D341Med (cell line): ENCODE measurements around the gene NSUN7.
"Not testable (repeated sequence)": the region's sequence is repeated elsewhere in the genome, so short reads cannot be mapped to it uniquely, and the experiment has no call there.

ENCODE experiments used
- DNase-seq: peaks from one replicate; pipeline ENCODE4 v3.0.0; 2012; ENCODE audit warnings: low spot score

Gene NSUN7

GRCh38 chr4:40749717-40750460 lies at the start of gene NSUN7:
NSUN7 (plus strand) TSS chr4:40749955; CDS start chr4:40750694, 739 bp downstream.
- DNase-seq, result peak; percentile 87

DNA sequence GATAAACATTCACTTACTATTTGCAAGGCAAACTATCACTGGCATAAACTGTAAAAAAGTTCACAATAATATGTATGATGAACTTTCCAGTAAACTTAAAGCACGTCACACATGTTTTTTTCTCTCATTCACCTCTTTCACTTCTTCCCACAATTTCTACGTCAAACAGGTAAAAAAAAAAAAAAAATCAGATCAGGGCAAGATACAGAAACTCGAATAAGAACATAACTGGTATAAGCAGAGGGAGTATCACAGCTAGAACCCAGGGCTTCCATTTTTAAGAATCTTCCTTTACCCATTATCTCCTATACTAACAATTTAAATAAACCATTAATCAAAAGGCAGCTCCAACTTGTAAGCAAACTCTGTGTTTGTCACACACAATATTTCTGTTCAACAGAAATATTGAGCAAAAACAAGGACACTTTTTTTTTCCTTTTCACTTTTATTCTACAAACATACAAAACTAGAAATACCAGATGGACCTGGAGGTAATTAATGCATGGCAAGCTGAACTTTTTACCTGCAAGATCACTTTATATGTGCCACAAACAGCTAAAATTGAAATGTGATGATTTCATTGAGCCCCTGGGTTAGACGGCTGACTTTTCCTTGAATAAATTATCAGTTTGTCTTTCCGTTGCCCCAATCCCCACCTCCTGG lies 47.5 kb upstream of the NSUN7 start:
- no peak for DNase-seq

DNA sequence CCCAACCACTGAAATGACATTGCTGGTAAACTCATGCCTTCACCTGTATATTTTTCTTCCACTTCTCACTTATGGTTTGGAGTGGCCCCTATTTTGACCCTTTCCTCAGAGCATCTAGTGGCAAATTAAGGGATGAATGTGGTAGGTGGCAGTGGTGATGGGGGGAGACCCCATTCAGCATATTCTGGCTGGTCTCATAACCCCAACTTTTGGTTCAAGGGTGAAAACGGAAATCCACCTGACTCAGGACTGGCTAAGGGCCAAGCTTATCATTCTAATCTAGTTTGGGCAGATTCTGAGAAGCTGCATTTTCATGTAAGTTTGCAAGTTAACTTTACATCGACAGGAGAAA lies 47.0 kb upstream of the NSUN7 start:
- no peak for DNase-seq

DNA sequence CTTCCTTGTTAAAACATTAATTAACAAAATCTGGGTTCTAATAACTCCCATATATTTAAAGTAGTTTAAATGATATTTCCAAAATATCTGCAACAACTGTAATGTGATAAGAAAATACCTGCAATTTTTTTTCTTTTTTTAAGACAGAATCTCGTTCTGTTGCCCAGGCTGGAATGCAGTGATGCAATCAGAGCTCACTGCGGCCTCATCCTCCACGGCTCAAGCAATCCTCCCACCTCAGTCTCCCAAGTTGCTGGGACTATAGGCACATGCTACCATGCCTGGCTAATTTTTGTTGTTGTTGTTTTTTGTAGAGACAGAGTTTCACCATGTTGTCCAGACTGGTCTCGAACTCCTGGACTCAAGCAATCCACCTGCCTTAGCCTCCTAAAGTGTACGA lies 45.7 kb upstream of the NSUN7 start:
- DNase-seq, result no peak

- DNase-seq, result no peak
These were observed 39.1 kb upstream of the NSUN7 start for GRCh38 chr4:40710484-40711254.

DNA sequence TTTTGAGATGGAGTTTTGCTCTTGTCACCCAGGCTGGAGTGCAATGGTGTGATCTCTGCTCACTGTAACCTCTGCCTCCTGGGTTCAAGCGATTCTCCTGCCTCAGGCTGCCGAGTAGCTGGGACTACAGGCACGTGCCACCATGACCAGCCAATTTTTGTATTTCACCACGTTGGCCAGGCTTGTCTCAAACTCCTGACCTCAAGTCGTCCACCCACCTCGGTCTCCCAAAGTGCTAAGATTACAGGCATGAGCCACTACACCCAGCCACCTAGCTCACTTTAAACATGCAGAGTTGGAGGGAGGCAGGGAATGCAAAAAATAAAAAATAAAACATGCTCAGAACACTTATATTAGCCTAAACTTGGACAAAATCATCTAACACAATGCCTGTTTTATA lies 36.8 kb upstream of the NSUN7 start:
- DNase-seq, result not testable (repeated sequence)

DNA sequence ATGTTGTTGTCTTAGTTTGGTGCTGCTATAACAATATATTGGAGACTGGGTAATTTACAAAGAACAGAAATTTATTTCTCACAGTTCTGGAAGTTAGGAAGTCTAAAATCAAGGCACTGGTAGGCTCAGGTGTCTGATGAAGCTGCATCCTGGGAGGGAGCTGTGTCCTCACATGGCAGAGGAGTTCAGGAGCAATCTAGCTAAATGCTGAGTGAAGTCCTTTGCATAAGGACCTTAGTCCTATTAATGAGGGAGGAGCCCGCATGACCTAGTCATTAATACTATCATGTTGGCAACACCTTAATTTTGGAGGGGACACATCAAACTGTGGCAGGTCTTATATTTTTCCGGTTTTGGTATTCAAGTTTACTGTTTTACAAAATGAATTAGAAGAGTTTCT lies 36.0 kb upstream of the NSUN7 start:
- no peak for DNase-seq

DNA sequence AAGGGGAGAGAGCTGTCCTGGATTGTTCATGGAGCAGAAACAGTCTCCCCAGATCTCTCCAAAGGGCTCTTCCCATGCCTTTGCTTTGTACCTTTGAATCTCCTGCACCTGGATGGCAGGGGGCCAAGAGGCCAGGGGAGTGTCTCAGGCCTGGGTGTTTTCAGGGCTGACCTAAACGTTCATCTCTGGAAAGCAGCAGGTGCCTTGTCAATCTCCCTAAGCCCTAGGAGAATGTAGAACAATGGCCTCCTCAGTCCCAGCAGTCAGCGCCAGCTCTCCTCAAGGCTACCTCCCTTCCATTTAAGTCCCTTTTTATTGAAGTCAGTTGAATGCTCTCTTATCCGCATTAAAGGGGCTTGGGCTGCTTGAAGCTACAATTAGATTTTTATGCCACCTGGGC lies 31.2 kb upstream of the NSUN7 start:
- peak; percentile 40 for DNase-seq

- DNase-seq, result peak; percentile 70
These were observed 30.6 kb upstream of the NSUN7 start for GRCh38 chr4:40719008-40719623.

DNA sequence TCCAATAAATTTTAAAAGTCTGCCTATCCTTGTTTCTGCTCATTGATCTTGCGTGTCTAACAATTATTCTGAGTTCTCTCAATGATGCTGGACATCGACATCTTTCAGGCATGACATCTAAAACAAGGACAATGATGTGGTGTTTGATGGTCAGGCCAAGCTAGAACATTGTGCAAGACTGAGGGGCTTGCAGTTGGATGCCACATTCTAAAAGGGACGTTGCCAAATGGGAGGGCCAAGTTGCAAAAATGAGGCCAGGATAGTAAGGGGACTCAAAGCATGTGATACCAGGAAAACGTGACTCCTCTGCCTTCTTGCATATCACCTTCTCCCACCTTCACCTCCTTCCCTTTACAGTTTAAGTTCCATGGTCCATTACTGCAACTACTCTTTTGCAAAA lies 29.4 kb upstream of the NSUN7 start:
- no peak for DNase-seq

DNA sequence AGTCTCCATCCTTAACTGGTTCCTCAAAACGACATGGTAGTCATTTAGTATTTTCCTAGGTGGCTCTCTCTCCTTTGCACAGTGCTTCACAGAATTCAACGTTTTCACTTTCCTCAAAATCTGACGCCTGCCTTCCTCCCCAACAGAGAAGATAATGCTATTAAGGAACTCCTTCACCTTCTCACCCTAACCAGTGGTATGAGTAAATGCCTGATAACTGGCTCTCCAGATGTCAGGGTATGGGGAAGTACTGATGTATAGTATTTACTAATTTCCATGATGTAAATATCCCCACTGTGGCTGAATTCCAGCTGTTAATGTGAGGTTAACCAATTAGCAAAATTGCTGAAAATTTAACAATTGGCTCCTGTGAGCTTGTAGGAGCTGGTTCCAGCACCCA lies 28.8 kb upstream of the NSUN7 start:
- DNase-seq, result no peak

- DNase-seq, result no peak
These were observed 28.0 kb upstream of the NSUN7 start for GRCh38 chr4:40721730-40722171.

DNA sequence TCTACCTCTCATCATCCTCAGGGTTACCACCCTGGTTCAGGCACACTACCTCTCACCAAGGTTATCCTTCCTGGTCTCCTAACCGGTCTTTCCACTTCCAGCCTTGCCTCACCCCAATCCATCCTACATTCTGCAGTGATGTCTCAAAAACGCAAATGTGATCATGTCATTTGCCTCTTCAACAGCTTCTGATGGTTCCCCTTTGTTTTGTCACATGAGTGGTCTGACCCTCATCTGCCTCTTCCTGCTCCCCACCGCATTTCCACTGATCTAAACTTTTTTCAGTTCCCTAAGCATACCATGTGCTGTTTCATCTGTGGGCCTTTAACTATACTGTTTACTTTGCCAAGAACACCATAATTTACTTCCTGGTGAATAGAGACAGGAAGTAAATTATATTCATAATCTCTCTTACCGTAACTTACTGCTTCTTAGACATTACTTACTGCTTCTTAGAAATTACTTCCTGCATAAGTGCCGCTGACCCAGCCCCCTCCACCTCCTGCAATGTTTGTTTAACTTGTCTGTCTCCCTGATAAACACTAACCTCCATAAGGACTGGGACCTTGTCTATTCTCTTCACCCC lies 27.1 kb upstream of the NSUN7 start:
- DNase-seq, result no peak

DNA sequence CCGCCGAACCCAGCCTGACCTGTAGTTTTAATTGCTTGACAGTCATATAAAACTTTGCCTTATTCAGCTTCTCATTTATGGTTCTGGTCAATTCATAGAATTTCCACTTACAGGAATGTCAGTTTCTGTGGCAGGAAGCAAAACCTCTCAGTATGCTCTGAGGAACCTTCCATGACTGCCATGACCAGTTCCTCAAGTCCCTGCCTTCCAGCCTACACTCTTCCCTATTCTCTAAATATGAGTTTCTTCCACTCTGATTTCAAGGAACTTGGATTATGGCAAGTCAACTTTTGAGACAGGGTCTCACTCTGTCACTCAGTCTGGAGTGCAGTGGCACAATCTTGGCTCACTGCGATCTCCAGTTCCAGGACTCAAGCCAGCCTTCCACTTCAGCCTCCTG lies 26.0 kb upstream of the NSUN7 start:
- DNase-seq, result no peak

GRCh38 chr4:40728333-40728732 lies 21.4 kb upstream of the NSUN7 start:
- no peak for DNase-seq

DNA sequence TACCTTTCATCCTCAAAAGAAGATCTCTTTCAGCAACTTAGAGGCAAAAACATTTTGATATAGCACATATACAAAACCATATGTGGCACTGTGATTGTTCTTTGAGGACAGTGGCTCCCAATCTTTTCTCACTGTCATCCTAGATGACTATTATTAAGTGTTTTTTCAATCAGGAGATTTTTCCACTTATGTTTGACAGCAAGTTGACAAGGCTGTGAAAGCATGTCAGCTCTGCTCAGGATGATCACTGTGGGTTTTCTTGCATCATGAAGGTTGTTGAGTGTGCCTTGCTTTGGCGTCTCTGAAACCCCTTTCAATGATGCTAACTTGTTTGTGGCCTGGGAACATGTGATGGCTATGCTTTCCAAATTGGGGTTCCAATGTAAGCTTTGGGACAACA lies 20.2 kb upstream of the NSUN7 start:
- no peak for DNase-seq

DNA sequence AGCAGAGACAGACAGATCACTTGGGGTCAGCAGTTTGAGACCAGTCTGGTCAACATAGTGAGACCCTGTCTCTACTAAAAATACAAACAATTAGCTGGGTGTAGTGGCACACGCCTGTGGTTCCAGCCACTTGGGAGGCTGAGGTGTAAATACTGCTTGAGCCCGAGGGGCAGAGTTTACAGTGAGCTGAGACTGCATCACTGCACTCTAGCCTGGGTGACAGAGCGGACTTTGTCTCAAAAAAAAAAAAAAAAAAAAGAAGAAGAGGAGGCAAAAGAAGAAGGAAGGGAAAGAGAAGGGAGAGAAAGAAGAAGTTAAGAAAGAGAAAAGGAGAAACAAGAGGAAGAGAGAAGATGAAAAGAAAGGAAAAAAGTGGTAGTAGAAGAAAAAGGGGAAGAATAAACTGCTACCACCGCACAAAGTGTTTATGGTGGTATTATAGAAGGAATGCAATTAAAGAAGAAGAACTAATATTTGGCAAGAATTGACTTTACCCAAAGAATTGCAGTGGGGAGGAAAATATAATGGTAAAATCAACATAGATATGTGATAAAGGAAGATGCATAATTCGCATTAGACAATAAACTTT lies 19.6 kb upstream of the NSUN7 start:
- no peak for DNase-seq

DNA sequence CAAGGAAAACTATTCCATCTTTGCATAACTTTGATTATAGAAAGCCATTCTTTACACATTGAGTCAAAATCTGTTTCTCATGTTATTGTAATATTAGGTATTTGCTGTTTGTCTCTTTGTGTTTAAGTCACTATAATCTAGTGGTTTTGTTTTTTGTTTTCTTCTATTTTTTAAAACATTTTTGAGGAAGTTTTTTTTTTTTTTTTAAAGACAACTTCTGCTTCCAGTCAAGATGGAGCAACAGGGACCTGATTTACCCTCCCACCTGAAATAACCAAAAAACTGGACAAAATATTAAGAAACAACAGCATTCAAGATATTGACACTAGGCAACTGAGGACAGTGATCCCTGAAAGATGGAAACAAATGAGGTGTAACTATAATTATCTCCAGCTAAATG lies 18.4 kb upstream of the NSUN7 start:
- DNase-seq, result no peak

DNA sequence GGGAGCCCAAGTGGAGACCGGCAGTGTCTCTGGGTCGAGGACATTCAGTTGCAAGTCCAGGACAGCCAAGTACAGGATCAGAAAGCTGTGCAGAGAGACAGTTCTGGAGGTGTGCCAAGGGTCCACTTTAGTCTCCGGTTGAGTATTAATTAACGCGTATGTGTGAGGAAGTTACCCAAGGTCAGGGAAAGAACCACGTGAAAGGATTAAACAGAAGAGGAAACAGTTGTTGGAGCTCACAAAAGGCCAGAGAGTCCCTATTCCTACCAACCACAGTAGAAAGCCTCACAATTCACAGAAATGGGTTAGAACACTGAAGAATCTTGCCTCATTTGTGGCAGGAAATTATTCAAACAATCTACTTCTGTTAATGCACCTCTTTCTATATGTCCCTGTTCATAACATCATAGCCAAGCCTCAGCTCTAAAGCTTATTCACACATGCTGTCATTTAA lies 17.9 kb upstream of the NSUN7 start:
- peak; percentile 29 for DNase-seq

- no peak for DNase-seq
These were observed 16.0 kb upstream of the NSUN7 start for GRCh38 chr4:40733752-40734151.

GRCh38 chr4:40734497-40734896 lies 15.3 kb upstream of the NSUN7 start:
- no peak for DNase-seq

DNA sequence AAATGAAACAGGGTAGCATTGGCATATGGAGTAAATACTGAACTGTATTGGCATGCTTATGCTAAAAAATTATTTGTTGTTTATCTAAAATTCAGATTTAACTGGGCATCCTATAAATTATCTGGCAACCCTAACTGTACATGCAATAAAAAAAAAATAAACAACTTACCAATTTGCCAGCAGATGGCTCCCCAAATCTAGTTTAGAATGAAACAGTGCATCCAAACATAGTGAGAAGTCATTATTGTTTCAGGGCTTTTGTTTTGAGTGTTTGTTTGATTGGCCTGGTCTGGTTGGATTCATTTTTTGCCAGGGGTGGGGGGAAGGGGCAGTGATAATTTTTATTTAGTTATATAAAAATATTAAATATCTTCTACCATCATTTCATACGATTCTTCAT lies 12.8 kb upstream of the NSUN7 start:
- DNase-seq, result peak; percentile 43
